ENCODE measurements around the gene APOC4.

APOC4 gene

DNA sequence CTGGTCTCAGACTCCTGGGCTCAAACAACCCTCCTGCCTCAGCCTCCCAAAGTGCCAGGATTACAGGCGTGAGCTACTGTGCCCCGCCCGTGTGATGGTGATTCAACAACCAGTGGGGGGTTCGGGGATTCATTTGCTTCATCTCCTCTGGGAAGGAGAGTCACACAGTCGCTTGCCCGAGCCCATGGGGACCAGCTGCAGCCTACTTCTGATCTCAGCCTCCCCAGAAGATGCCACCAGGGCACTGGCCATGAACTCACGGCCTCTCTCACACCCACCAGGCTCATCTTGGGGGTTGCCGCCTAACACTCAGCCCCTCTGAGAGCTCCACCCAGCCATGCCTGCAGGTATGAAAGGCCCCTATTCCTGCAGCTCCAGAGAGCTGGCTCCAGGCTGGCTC, 44.2 kb upstream of the APOC4 start:
- H3K27me3 ChIP-seq (replicated peaks; ENCODE audit: control insufficient read depth, insufficient read depth, low read length), result no peaks in the 10 kb centered on the region
- DNase-seq (ENCODE audit: extremely low read depth, insufficient read length), result no peak
- TF ChIP-seq, protein P1, sequence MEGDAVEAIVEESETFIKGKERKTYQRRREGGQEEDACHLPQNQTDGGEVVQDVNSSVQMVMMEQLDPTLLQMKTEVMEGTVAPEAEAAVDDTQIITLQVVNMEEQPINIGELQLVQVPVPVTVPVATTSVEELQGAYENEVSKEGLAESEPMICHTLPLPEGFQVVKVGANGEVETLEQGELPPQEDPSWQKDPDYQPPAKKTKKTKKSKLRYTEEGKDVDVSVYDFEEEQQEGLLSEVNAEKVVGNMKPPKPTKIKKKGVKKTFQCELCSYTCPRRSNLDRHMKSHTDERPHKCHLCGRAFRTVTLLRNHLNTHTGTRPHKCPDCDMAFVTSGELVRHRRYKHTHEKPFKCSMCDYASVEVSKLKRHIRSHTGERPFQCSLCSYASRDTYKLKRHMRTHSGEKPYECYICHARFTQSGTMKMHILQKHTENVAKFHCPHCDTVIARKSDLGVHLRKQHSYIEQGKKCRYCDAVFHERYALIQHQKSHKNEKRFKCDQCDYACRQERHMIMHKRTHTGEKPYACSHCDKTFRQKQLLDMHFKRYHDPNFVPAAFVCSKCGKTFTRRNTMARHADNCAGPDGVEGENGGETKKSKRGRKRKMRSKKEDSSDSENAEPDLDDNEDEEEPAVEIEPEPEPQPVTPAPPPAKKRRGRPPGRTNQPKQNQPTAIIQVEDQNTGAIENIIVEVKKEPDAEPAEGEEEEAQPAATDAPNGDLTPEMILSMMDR (IDR thresholded peaks at IDR 0.05; ENCODE audit: insufficient read depth, low read length, poor library complexity, severe bottlenecking), result no peak
- H3K4me3 ChIP-seq (replicated peaks; ENCODE audit: low read depth, low read length), result no peak overlapping the region
- H3K36me3 ChIP-seq (ENCODE audit: control insufficient read depth, insufficient read depth, low read length), result peaks cover 57% of the 10 kb centered on the region

DNA sequence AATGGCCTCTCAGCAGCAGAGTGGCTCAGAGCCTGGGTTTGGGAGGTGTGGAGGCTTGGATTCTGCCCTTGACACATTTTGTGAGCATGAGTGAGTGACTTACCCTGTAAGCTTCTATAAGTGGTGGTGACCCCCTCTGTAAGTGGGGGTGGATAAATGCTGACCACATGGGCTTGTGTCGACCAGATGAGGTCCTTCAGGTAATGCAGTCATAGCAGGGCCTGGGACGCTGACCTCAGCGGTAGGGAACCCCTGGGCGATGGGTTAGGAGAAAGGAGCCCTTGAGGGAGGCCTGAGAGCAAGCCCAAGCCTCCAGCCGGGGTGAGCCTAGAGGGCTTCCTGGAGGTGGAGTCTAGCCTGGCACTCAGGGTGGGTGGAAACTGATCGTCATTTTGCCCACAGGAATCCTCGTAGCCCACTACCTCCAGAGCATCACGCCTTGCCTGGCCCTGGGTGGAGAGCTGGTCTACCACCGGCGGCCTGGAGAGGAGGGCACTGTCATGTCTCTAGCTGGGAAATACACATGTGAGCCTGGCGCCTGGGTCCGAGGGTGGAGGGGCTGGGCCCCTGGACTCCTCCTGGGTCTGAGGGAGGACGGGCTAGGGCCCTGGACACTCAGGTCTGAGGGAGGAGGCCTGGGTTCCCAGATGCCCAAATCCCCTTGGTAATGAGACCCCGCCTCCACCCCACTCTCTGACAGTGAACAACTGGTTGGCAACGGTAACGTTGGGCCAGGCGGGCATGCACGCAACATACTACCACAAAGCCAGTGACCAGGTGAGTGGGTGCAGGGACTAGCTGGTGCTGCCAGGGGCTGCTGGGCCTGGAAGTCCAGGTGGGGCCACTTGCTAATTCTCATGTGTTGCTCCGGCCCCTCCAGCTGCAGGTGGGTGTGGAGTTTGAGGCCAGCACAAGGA, 41.5 kb upstream of the APOC4 start:
- H3K4me3 ChIP-seq (replicated peaks; ENCODE audit: low read depth, low read length), result no peak overlapping the region
- peaks cover 44% of the 10 kb centered on the region for H3K36me3 ChIP-seq (ENCODE audit: control insufficient read depth, insufficient read depth, low read length)
- TF ChIP-seq, protein P1 (IDR thresholded peaks at IDR 0.05; ENCODE audit: insufficient read depth, low read length, poor library complexity, severe bottlenecking), result no peak
- no peaks in the 10 kb centered on the region; the same call in 1 of the 2 replicates for H3K27me3 ChIP-seq (replicated peaks; ENCODE audit: control insufficient read depth, insufficient read depth, low read length)
- DNase-seq (ENCODE audit: extremely low read depth, insufficient read length), result no peak

DNA sequence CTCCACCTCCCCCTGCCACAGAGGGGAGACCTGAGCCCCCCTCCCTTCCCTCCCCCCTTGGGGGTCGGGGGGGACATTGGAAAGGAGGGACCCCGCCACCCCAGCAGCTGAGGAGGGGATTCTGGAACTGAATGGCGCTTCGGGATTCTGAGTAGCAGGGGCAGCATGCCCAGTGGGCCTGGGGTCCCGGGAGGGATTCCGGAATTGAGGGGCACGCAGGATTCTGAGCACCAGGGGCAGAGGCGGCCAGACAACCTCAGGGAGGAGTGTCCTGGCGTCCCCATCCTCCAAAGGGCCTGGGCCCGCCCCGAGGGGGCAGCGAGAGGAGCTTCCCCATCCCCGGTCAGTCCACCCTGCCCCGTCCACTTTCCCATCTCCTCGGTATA, 38.8 kb upstream of the APOC4 start:
- Histone ChIP-seq H3K36me3 (ENCODE audit: control insufficient read depth, insufficient read depth, low read length) (peaks cover 25% of the 10 kb centered on the region), H3K27me3 (replicated peaks; ENCODE audit: control insufficient read depth, insufficient read depth, low read length) (no peaks in the 10 kb centered on the region; the same call in 1 of the 2 replicates), H3K4me3 (replicated peaks; ENCODE audit: low read depth, low read length) (no peak overlapping the region)
- TF ChIP-seq, protein P1 (IDR thresholded peaks at IDR 0.05; ENCODE audit: insufficient read depth, low read length, poor library complexity, severe bottlenecking), result no peak
- DNase-seq (ENCODE audit: extremely low read depth, insufficient read length), result no peak

DNA sequence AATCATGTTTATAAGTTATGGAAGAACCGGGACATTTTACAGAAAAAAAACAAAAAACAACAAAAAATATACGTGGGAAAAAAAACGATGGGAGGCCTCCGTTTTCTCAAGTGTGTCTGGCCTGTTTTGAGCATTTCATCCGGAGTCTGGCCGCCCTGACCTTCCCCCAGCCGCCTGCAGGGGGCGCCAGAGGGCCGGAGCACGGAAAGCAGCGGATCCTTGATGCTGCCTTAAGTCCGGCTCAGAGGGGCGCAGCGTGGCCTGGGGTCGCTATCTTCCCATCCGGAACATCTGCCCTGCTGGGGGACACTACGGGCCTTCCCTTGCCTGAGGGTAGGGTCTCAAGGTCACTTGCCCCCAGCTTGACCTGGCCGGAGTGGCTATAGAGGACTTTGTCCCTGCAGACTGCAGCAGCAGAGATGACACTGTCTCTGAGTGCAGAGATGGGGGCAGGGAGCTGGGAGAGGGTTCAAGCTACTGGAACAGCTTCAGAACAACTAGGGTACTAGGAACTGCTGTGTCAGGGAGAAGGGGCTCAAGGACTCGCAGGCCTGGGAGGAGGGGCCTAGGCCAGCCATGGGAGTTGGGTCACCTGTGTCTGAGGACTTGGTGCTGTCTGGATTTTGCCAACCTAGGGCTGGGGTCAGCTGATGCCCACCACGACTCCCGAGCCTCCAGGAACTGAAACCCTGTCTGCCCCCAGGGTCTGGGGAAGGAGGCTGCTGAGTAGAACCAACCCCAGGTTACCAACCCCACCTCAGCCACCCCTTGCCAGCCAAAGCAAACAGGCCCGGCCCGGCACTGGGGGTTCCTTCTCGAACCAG, 38.2 kb upstream of the APOC4 start:
- Histone ChIP-seq H3K27me3 (replicated peaks; ENCODE audit: control insufficient read depth, insufficient read depth, low read length) (no peaks in the 10 kb centered on the region; the same call in 1 of the 2 replicates), H3K36me3 (ENCODE audit: control insufficient read depth, insufficient read depth, low read length) (peaks cover 24% of the 10 kb centered on the region), H3K4me3 (replicated peaks; ENCODE audit: low read depth, low read length) (no peak overlapping the region)
- TF ChIP-seq, protein P1 (IDR thresholded peaks at IDR 0.05; ENCODE audit: insufficient read depth, low read length, poor library complexity, severe bottlenecking), result peak; percentile 98
- peak; percentile 79 for DNase-seq (ENCODE audit: extremely low read depth, insufficient read length)

DNA sequence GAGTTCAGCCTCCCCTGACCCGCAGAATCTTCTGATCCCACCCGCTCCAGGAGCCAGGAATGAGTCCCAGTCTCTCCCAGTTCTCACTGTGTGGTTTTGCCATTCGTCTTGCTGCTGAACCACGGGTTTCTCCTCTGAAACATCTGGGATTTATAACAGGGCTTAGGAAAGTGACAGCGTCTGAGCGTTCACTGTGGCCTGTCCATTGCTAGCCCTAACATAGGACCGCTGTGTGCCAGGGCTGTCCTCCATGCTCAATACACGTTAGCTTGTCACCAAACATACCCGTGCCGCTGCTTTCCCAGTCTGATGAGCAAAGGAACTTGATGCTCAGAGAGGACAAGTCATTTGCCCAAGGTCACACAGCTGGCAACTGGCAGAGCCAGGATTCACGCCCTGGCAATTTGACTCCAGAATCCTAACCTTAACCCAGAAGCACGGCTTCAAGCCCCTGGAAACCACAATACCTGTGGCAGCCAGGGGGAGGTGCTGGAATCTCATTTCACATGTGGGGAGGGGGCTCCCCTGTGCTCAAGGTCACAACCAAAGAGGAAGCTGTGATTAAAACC, 37.5 kb upstream of the APOC4 start:
- no peak overlapping the region for H3K4me3 ChIP-seq (replicated peaks; ENCODE audit: low read depth, low read length)
- H3K36me3 ChIP-seq (ENCODE audit: control insufficient read depth, insufficient read depth, low read length), result peaks cover 24% of the 10 kb centered on the region
- DNase-seq (ENCODE audit: extremely low read depth, insufficient read length), result no peak
- H3K27me3 ChIP-seq (replicated peaks; ENCODE audit: control insufficient read depth, insufficient read depth, low read length), result no peaks in the 10 kb centered on the region; the same call in 1 of the 2 replicates
- TF ChIP-seq, protein P1 (IDR thresholded peaks at IDR 0.05; ENCODE audit: insufficient read depth, low read length, poor library complexity, severe bottlenecking), result peak; percentile 29
